Astrocyte (in vitro differentiated cells and primary cell): Measurements from ENCODE around the gene OIP5. TPM values are rescaled to one million over a fixed set of nuclear protein-coding genes. Genes with fewer than 3 reads are reported as not detected.
"Not testable (repeated sequence)": the region's sequence is repeated elsewhere in the genome, so short reads cannot be mapped to it uniquely, and the experiment has no call there.

ENCODE experiments used
- DNase-seq: peaks from one replicate; pipeline ENCODE4 v3.0.0-alpha.2; 2010; ENCODE audit warnings: low read depth
- FAIRE-seq: peaks from 2 replicates; lab custom pipeline; 2011; peaks lifted over from hg19 to GRCh38; lab: Jason Lieb, UNC
- H2AFZ ChIP-seq: 2 replicates; pipeline ENCODE4 v1.6.0; 2012; ENCODE audit warnings: low read depth, low read length, inconsistent platforms
- H3K27ac ChIP-seq: 2 replicates; pipeline ENCODE4 v1.5.1; 2011; ENCODE audit warnings: low read depth, low read length, inconsistent platforms
- H3K27me3 ChIP-seq: 2 replicates; pipeline ENCODE4 v1.6.0; 2011; ENCODE audit warnings: low read length, inconsistent platforms; ENCODE audit not compliant: insufficient read depth
- H3K36me3 ChIP-seq: 2 replicates; pipeline ENCODE4 v1.5.1; 2011; ENCODE audit warnings: low read length, inconsistent platforms; ENCODE audit not compliant: insufficient read depth
- H3K4me1 ChIP-seq: 2 replicates; pipeline ENCODE4 v1.5.1; 2011; ENCODE audit warnings: low read length, inconsistent platforms; ENCODE audit not compliant: insufficient read depth
- H3K4me2 ChIP-seq: 2 replicates; pipeline ENCODE4 v1.6.0; 2012; ENCODE audit warnings: low read length, inconsistent platforms
- H3K4me3 ChIP-seq: 2 replicates; pipeline ENCODE4 v1.5.1; 2011; ENCODE audit warnings: low read depth, mild to moderate bottlenecking, low read length, inconsistent platforms; ENCODE audit not compliant: insufficient read depth
- H3K79me2 ChIP-seq: 2 replicates; pipeline ENCODE4 v1.6.0; 2012; ENCODE audit warnings: mild to moderate bottlenecking, low read length, inconsistent platforms; ENCODE audit not compliant: insufficient read depth
- H3K9ac ChIP-seq: 2 replicates; pipeline ENCODE4 v1.6.0; 2012; ENCODE audit warnings: mild to moderate bottlenecking, low read length, inconsistent platforms
- H3K9me3 ChIP-seq: 2 replicates; pipeline ENCODE4 v1.5.1; 2012; ENCODE audit warnings: low read depth, mild to moderate bottlenecking, low read length, inconsistent platforms; ENCODE audit not compliant: insufficient read depth
- H4K20me1 ChIP-seq: 2 replicates; pipeline ENCODE4 v1.6.0; 2012; ENCODE audit warnings: low read length, inconsistent platforms; ENCODE audit not compliant: insufficient read depth
- H3K27ac Mint-ChIP-seq: one replicate; pipeline ENCODE4 v1.8.0; 2021; ENCODE audit warnings: mild to moderate bottlenecking, mixed read lengths; ENCODE audit not compliant: unreplicated experiment
- H3K27me3 Mint-ChIP-seq: one replicate; pipeline ENCODE4 v1.8.0; 2021; ENCODE audit warnings: low read depth, mixed read lengths; ENCODE audit not compliant: unreplicated experiment
- H3K36me3 Mint-ChIP-seq: one replicate; pipeline ENCODE4 v1.8.0; 2021; ENCODE audit warnings: low read depth, mixed read lengths; ENCODE audit not compliant: unreplicated experiment
- H3K4me1 Mint-ChIP-seq: one replicate; pipeline ENCODE4 v1.8.0; 2021; ENCODE audit warnings: low read depth, mixed read lengths; ENCODE audit not compliant: unreplicated experiment
- H3K4me3 Mint-ChIP-seq: one replicate; pipeline ENCODE4 v1.8.0; 2021; ENCODE audit warnings: mild to moderate bottlenecking, moderate library complexity, mixed read lengths; ENCODE audit not compliant: unreplicated experiment
- H3K9me3 Mint-ChIP-seq: one replicate; pipeline ENCODE4 v1.8.0; 2021; ENCODE audit warnings: mild to moderate bottlenecking, mixed read lengths; ENCODE audit not compliant: unreplicated experiment
- EZH2 ChIP-seq: IDR thresholded peaks from 2 replicates; pipeline ENCODE4 v1.6.1; 2012; ENCODE audit warnings: mild to moderate bottlenecking, low read length, inconsistent platforms; ENCODE audit not compliant: insufficient read depth
- total RNA-seq: library from RNA; stranded (reverse); gene quantifications from 2 replicates; pipeline ENCODE4 v1.2.1, GENCODE V29; 2021
- TF ChIP-seq, protein P1 (sequence below): IDR thresholded peaks from 2 replicates; pipeline ENCODE4 v1.5.1; 2011; ENCODE audit warnings: low read depth, mild to moderate bottlenecking, inconsistent platforms, low read length, moderate library complexity; ENCODE audit not compliant: insufficient read depth

The OIP5 gene
- total RNA-seq, 1 donor from 2014 or later, result 1.7 TPM

DNA sequence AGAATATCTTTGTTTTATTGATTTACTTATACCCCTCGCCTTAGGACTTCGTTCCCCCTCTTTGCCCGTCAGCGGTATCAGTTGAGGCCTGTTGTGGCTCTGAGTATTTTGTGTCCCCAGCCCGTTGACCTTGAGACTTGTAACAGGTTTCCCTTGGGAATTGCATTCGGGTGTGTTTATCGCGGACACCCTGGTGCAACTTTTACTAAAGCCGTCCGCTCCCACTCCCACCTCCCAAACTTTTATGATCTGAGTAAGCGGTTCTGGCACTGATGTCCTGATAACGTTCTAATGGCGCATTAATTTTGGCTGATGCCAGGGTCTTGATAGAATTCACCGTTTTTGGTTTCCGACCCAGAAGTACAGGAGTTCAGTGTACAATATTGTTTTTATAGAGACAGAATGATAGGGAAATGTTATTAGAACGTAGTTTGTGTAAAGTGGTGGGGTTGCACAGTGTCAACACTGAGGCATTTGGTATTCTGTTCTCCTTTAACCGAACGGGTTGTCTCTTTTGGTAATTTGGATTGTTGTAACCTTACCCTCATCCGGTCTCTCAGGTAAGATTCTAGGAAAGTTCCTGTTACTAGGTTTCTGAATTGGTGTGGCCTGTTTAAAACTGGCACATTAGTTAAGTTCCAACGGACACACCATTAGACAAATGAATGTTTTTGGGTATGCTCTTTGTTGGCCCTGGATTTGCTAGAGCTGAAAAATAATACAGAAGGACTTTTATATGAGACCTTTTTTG lies 47.8 kb downstream of the OIP5 start:
- Histone ChIP-seq H3K36me3 (peaks cover 40% of the 10 kb centered on the region), H3K9me3 (no peaks in the 10 kb centered on the region), H3K27me3 (no peaks in the 10 kb centered on the region), H3K4me2 (peak overlapping the region; percentile 93), H4K20me1 (peaks cover 15% of the 10 kb centered on the region), H3K27ac (peak overlapping the region; percentile 85), H3K4me1 (peaks cover 23% of the 10 kb centered on the region), H3K9ac (peak overlapping the region; percentile 93), H3K79me2 (peaks cover 44% of the 10 kb centered on the region), H2AFZ (peak overlapping the region; percentile 92), H3K4me3 (peak overlapping the region; percentile 88)
- DNase-seq (no peak), FAIRE-seq (no peak)
- peaks cover 22% of the 10 kb centered on the region for H3K4me1 Mint-ChIP-seq
- no peaks in the 10 kb centered on the region for H3K9me3 Mint-ChIP-seq
- TF ChIP-seq, protein P1, sequence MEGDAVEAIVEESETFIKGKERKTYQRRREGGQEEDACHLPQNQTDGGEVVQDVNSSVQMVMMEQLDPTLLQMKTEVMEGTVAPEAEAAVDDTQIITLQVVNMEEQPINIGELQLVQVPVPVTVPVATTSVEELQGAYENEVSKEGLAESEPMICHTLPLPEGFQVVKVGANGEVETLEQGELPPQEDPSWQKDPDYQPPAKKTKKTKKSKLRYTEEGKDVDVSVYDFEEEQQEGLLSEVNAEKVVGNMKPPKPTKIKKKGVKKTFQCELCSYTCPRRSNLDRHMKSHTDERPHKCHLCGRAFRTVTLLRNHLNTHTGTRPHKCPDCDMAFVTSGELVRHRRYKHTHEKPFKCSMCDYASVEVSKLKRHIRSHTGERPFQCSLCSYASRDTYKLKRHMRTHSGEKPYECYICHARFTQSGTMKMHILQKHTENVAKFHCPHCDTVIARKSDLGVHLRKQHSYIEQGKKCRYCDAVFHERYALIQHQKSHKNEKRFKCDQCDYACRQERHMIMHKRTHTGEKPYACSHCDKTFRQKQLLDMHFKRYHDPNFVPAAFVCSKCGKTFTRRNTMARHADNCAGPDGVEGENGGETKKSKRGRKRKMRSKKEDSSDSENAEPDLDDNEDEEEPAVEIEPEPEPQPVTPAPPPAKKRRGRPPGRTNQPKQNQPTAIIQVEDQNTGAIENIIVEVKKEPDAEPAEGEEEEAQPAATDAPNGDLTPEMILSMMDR, result no peak
- TF ChIP-seq EZH2, result no peak
- H3K36me3 Mint-ChIP-seq, result peaks cover 18% of the 10 kb centered on the region
- peak overlapping the region; percentile 91 for H3K27ac Mint-ChIP-seq
- H3K4me3 Mint-ChIP-seq, result peak overlapping the region; percentile 100
- H3K27me3 Mint-ChIP-seq, result no peaks in the 10 kb centered on the region

DNA sequence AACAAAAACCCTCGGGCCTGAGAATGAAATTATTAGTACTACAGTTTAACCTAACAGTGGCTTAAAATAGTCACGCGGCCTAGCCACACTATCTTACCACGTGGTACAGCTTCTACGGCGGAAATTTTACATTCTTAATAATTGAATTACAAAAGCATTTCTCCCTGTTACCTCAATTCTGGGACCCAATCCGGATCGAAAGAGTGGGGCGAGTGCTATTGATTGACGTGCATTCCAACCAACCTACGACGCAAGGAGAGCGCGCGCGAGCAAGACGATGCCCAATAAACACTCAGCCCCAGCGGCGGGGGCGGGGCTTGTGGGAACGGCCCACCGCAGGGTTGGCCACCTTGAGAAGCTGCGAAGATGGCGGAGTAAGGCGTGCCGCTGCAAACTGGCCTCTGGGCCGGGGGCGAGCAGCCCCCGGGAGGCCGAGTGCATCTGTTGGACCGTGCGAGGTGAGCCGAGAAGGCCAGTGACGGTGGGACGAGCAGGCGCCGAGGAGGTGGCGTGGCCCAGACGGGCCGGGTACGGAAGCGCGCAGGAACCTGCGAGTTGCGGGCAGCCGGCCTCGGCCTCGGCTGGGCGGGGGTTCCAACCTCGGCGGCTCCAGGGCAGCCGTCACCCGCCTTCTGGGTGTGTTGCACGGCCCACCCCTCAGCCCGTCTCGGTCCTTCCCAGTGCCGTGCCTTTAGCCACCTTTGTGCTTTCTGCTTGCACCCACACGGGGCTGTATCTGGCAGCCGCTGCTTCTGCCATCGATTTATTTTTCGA lies 48.6 kb downstream of the OIP5 start:
- Mint-ChIP-seq H3K27ac (peak overlapping the region; percentile 91), H3K9me3 (no peaks in the 10 kb centered on the region), H3K4me1 (peaks cover 22% of the 10 kb centered on the region), H3K27me3 (no peaks in the 10 kb centered on the region), H3K4me3 (peak overlapping the region; percentile 100), H3K36me3 (peaks cover 17% of the 10 kb centered on the region)
- DNase-seq (peak; percentile 99), FAIRE-seq (no peak)
- Histone ChIP-seq H2AFZ (peak overlapping the region; percentile 92), H4K20me1 (peaks cover 15% of the 10 kb centered on the region), H3K9me3 (no peaks in the 10 kb centered on the region), H3K4me1 (peaks cover 23% of the 10 kb centered on the region), H3K27ac (peak overlapping the region; percentile 85), H3K27me3 (no peaks in the 10 kb centered on the region), H3K36me3 (peaks cover 41% of the 10 kb centered on the region), H3K4me2 (peak overlapping the region; percentile 93), H3K79me2 (peaks cover 41% of the 10 kb centered on the region), H3K9ac (peak overlapping the region; percentile 93), H3K4me3 (peak overlapping the region; percentile 88)
- TF ChIP-seq EZH2, result no peak
- TF ChIP-seq, protein P1, result no peak

DNA sequence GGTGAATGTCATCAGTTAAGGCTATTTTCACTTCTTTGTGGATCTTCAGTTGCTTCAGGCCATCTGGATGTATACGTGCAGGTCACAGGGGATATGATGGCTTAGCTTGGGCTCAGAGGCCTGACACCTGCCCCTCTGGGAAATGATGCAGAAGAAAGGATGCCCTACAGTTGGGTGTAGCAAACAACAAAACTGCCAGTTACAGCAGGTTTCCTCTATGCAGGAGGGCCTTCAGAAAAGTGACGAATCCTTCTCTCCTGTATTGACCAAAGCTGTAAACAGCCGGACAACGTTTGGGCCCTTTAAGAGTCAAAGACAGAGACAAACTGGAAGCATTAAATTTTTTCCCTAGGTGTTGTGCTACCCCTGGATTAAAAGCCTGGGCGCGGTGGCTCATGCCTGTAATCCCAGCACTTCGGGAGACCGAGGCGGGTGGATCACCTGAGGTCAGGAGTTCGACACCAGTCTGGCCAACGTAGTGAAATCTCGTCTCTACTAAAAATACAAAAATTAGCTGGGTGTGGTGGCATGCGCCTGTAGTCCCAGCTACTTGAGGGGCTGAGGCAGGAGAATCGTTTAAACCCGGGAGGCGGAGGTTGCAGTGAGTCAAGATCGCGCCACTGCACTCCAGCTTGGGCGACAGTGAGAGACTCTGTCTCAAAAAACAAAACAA lies 49.3 kb downstream of the OIP5 start:
- H3K9me3 Mint-ChIP-seq, H3K27me3 Mint-ChIP-seq, FAIRE-seq, DNase-seq, H3K27me3 ChIP-seq, H3K9me3 ChIP-seq: not testable (repeated sequence)
- Mint-ChIP-seq H3K36me3 (peaks cover 11% of the 10 kb centered on the region), H3K4me1 (peaks cover 15% of the 10 kb centered on the region), H3K27ac (peak overlapping the region; percentile 91), H3K4me3 (peak overlapping the region; percentile 100)
- Histone ChIP-seq H3K4me3 (peak overlapping the region; percentile 88), H3K9ac (peak overlapping the region; percentile 93), H3K4me1 (peaks cover 23% of the 10 kb centered on the region), H3K27ac (peak overlapping the region; percentile 85), H3K4me2 (peak overlapping the region; percentile 93), H2AFZ (peak overlapping the region; percentile 60), H3K36me3 (peaks cover 37% of the 10 kb centered on the region), H3K79me2 (peaks cover 35% of the 10 kb centered on the region), H4K20me1 (peaks cover 15% of the 10 kb centered on the region)

DNA sequence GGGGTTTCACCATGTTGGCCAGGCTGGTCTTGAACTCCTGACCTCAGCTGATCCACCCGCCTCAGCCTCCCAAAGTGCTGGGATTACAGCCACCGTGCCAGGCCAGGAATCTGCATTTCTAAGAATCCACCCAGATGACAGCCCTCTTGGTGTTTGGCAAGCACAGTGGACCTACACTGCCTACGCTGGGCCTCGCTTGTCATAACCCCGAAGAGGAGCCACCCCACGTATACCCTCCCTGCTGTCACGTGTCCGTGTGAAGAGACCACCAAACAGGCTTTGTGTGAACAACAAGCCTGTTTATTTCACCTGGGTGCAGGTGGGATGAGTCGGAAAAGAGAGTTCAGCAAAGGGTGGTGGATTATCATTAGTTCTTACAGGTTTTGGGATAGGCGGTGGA lies 50.0 kb downstream of the OIP5 start:
- Histone ChIP-seq H3K4me1 (peaks cover 23% of the 10 kb centered on the region), H3K79me2 (peaks cover 35% of the 10 kb centered on the region), H3K36me3 (peaks cover 33% of the 10 kb centered on the region), H4K20me1 (peaks cover 14% of the 10 kb centered on the region)
- not testable (repeated sequence) for H3K9me3 ChIP-seq, FAIRE-seq, H3K27me3 Mint-ChIP-seq, H3K4me3 Mint-ChIP-seq, H3K9me3 Mint-ChIP-seq, H3K27me3 ChIP-seq, H3K36me3 Mint-ChIP-seq, DNase-seq, H3K4me3 ChIP-seq, H2AFZ ChIP-seq, H3K27ac ChIP-seq, H3K9ac ChIP-seq, H3K27ac Mint-ChIP-seq, H3K4me2 ChIP-seq
- peaks cover 15% of the 10 kb centered on the region for H3K4me1 Mint-ChIP-seq
